T-helper 1 cell treated with Interleukin-12 subunit alpha and Interleukin-12 subunit beta and Interleukin-4 antibody, amounts not matched to agents 30 μg/mL and 1 μg/mL, for 36 hours (primary cell): ENCODE measurements around the gene PIK3C3.
"Not testable (repeated sequence)": the region's sequence is repeated elsewhere in the genome, so short reads cannot be mapped to it uniquely, and the experiment has no call there.

Experiments used
- H3K27ac Mint-ChIP-seq: one replicate; pipeline ENCODE4 v1.8.0; 2021; ENCODE audit warnings: mild to moderate bottlenecking, mixed read lengths
- H3K27me3 Mint-ChIP-seq: one replicate; pipeline ENCODE4 v1.8.0; 2021; ENCODE audit warnings: low read depth, mixed read lengths
- H3K36me3 Mint-ChIP-seq: one replicate; pipeline ENCODE4 v1.8.0; 2021; ENCODE audit warnings: low read depth, mixed read lengths
- H3K4me1 Mint-ChIP-seq: one replicate; pipeline ENCODE4 v1.8.0; 2021; ENCODE audit warnings: low read depth, mixed read lengths
- H3K4me3 Mint-ChIP-seq: one replicate; pipeline ENCODE4 v1.8.0; 2021; ENCODE audit warnings: mild to moderate bottlenecking, moderate library complexity, mixed read lengths
- H3K9me3 Mint-ChIP-seq: one replicate; pipeline ENCODE4 v1.8.0; 2021; ENCODE audit warnings: mixed read lengths

Gene PIK3C3

DNA sequence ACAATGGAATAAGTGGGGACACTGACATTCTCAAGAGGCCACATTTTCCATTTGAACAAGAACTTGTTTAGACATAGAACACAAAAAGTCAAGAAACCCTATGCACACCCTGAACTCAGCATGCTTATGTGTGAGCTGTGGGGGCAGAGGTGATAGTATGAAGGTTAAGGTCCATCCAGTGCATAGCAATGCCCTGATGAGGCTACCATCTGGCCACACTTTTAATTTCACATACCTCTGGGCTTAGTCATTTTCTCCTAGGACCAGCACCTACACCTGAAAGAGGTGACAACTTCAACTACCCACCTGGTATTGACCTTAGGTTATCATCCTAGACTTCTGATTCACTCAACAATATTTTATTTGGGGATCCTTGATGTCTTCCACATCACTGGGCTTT lies 139.8 kb downstream of the PIK3C3 start:
- H3K36me3 Mint-ChIP-seq: peaks cover 3% of the 10 kb centered on the region
- no peaks in the 10 kb centered on the region for H3K9me3 Mint-ChIP-seq
- no peak overlapping the region for H3K27ac Mint-ChIP-seq
- H3K4me3 Mint-ChIP-seq: no peak overlapping the region
- peaks cover 4% of the 10 kb centered on the region for H3K27me3 Mint-ChIP-seq
- H3K4me1 Mint-ChIP-seq: no peaks in the 10 kb centered on the region

DNA sequence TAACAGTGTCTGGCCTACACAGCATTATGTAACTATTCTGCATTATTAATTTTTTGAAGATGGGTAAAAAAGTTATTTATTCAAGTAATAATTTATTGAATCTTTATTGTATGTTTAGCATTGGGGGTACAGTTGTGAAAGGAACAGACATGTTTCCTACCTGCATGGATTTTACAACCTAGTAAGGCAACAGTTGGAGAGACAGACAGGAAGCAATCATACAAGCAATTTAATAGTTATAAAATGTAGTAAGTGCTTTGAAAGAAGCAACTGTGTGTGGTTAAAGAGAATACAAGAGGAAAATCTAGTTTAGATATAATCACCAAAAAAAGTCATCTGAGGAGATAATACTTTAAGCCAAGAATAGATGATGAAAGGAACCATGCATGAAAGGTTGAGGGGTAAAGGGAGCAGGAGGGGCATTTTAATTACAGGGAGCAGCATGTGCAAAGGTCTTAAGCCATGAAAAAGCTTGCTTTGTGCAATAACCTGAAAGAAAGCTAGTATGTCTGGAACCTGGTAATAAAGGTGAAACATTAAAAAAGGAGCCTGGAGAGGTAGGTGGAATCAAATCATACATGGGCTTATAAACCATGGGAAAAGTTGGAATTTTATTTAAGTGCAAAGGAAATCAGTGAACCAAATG lies 140.8 kb downstream of the PIK3C3 start:
- no peaks in the 10 kb centered on the region for H3K4me1 Mint-ChIP-seq
- no peaks in the 10 kb centered on the region for H3K9me3 Mint-ChIP-seq
- peaks cover 3% of the 10 kb centered on the region for H3K36me3 Mint-ChIP-seq
- no peak overlapping the region for H3K4me3 Mint-ChIP-seq
- H3K27me3 Mint-ChIP-seq: peaks cover 4% of the 10 kb centered on the region
- H3K27ac Mint-ChIP-seq: no peak overlapping the region

DNA sequence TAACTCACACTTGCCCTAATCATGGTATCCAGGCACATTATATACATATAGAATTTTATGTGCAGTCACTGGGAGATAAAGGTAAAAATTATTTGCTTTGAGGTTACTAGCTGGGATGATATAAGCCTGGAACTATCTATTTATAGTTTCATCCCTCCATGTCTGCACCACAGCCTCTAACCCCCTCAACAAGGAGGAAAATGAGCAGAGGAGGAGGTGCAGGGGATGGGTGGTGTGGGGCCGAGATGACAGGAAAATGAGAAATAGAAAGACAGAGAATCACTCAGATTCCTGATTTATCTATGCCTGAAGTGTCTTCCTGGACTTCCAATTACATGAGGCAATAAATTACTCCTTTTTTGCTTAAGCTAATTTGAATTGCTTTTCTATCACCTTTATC lies 145.2 kb downstream of the PIK3C3 start:
- H3K36me3 Mint-ChIP-seq: no peaks in the 10 kb centered on the region
- H3K4me3 Mint-ChIP-seq: no peak overlapping the region
- H3K4me1 Mint-ChIP-seq: no peaks in the 10 kb centered on the region
- H3K27ac Mint-ChIP-seq: no peak overlapping the region
- H3K27me3 Mint-ChIP-seq: peaks cover 4% of the 10 kb centered on the region
- no peaks in the 10 kb centered on the region for H3K9me3 Mint-ChIP-seq

DNA sequence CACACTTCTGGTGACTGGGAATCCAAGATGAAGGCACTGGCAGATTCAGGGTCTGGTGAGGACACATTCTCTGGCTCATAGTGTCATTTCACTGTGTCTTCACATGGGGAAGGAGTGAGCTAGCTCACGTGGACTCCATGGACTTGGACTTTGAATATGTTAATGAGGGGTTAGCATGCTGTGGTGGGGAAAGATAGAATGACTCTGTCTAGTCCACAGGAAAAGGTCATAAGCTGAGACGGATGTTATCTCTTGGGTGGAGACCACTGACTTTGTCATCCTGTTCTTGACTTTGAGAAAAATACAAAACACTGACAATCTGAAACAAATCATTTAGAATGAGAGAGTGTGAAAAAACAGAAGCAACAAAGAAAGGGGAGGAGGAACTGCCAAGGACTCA lies 145.9 kb downstream of the PIK3C3 start:
- H3K36me3 Mint-ChIP-seq: no peaks in the 10 kb centered on the region
- no peak overlapping the region for H3K27ac Mint-ChIP-seq
- H3K27me3 Mint-ChIP-seq: peaks cover 4% of the 10 kb centered on the region
- no peaks in the 10 kb centered on the region for H3K9me3 Mint-ChIP-seq
- no peak overlapping the region for H3K4me3 Mint-ChIP-seq
- H3K4me1 Mint-ChIP-seq: no peaks in the 10 kb centered on the region

DNA sequence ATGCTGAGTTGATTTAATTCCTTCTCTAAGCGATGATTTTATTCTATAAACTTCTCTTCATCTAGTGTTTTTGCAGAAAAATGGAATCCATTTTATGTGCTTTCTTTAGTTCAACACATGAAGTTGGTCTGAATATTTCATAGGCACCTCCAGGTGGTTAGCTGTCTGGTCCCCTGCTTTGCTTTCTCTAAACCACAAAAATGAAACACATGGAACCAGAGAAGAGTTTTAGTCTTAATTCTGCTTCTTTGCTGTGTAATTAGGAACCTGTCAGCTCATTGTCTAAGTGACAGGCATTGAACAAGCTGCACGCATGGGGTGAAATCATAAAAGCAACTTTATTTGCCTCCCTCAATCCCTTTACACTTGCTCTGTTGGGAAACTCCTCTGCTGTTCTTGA lies 150.4 kb downstream of the PIK3C3 start:
- no peak overlapping the region for H3K27ac Mint-ChIP-seq
- no peak overlapping the region for H3K4me3 Mint-ChIP-seq

DNA sequence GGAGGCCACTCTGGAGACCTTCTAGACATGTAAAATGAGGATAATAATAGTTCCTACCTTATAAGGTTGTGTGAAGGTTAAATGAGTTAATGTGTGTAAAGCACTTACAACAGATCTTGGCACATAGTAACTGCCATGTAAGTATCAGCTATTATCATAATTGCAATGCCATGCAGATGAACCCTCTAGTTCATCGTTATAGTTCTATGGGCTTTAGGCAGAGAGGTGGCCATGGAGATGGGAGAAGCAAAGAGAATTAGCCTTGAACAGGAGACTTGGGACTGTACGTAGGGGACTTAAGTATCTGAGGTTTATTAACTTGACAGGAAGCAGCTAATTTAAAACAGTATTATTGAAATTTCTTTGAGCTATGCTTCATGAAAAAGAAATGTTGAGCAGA lies 151.8 kb downstream of the PIK3C3 start:
- no peaks in the 10 kb centered on the region for H3K27me3 Mint-ChIP-seq
- H3K4me3 Mint-ChIP-seq: no peak overlapping the region
- H3K4me1 Mint-ChIP-seq: no peaks in the 10 kb centered on the region
- H3K9me3 Mint-ChIP-seq: no peaks in the 10 kb centered on the region
- H3K36me3 Mint-ChIP-seq: no peaks in the 10 kb centered on the region
- no peak overlapping the region for H3K27ac Mint-ChIP-seq

More for the DNA sequence above, 150.4 kb downstream of the PIK3C3 start:
- Mint-ChIP-seq H3K27me3 (no peaks in the 10 kb centered on the region), H3K4me1 (no peaks in the 10 kb centered on the region), H3K36me3 (no peaks in the 10 kb centered on the region), H3K9me3 (no peaks in the 10 kb centered on the region)

DNA sequence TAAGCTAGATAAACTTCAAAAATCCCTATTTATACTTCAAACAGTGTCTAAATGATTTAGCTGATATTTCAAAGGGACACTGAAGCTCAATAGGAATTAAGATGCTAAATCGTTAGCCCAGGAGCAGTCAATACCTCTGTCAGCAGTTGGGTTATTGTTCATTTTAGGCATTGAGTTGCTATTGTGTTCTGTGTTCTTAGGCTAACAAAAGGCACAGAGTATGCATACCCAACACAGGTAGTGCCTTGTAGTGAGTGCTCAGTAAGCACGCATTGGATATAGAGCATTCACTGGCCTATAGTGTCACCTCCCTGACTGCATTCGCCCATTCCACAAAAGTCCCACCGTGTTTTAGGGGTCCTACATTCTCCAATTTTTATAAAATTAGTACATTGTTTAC lies 152.3 kb downstream of the PIK3C3 start:
- Mint-ChIP-seq H3K27ac (no peak overlapping the region), H3K4me1 (no peaks in the 10 kb centered on the region), H3K27me3 (no peaks in the 10 kb centered on the region), H3K4me3 (no peak overlapping the region), H3K9me3 (no peaks in the 10 kb centered on the region), H3K36me3 (no peaks in the 10 kb centered on the region)

DNA sequence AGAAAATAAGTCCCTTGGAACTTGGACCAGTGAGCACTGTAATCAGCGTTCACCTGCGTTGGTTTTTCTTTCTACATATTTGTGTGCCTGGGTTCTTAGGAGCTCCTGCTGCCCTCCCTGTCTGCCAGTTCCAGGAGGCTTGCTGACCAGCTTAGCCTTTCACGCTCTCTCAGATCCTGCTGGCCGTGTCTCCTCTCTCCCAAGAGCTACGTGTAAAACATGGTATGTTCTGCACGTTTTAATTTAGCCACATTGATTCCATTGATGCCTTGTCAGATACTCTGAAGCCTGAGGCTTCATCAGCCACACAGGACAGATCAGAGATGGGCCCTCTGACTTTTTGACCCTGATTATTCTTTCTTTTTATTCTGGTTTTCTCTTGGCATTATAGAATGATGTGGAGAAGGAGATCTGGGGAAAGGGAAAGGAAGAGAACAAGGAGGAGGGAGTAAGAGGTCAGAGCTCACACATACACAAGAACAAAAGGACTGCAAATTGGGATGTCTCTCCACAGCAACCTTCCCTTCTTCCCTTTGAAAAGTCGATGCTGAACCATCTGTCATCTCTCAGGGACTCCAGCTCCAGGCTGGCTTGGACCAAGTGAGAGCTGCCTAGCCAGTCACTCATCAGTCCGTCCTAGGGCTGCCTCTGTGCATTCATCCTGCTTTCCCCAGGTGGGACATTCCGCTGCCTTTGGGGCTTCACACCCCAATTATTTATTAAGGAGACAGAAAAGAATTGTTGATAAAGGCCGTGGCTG lies 152.8 kb downstream of the PIK3C3 start:
- no peaks in the 10 kb centered on the region for H3K27me3 Mint-ChIP-seq
- H3K27ac Mint-ChIP-seq: no peak overlapping the region
- no peaks in the 10 kb centered on the region for H3K9me3 Mint-ChIP-seq
- no peaks in the 10 kb centered on the region for H3K36me3 Mint-ChIP-seq
- H3K4me1 Mint-ChIP-seq: peaks cover 1% of the 10 kb centered on the region
- H3K4me3 Mint-ChIP-seq: no peak overlapping the region

DNA sequence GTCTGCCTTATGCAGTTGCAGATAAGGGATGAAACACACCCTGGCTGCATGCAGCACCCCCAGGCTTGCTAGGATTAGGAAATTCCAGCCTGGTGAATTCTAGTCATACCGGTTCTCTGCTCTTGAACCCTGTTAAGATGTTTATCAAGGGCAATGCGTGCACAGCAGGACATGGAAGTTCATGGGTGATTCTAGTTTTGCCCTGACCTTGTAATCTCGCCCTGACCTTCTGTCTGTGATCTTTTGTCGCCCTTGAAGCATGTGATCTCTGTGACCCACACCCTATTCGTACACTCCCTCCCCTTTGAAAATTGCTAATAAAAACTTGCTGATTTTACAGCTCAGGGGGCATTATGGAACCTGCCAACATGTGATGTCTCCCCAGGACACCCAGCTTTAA lies 157.1 kb downstream of the PIK3C3 start:
- H3K4me3 Mint-ChIP-seq, H3K27ac Mint-ChIP-seq, H3K36me3 Mint-ChIP-seq, H3K27me3 Mint-ChIP-seq, H3K9me3 Mint-ChIP-seq: not testable (repeated sequence)
- peaks cover 15% of the 10 kb centered on the region for H3K4me1 Mint-ChIP-seq

DNA sequence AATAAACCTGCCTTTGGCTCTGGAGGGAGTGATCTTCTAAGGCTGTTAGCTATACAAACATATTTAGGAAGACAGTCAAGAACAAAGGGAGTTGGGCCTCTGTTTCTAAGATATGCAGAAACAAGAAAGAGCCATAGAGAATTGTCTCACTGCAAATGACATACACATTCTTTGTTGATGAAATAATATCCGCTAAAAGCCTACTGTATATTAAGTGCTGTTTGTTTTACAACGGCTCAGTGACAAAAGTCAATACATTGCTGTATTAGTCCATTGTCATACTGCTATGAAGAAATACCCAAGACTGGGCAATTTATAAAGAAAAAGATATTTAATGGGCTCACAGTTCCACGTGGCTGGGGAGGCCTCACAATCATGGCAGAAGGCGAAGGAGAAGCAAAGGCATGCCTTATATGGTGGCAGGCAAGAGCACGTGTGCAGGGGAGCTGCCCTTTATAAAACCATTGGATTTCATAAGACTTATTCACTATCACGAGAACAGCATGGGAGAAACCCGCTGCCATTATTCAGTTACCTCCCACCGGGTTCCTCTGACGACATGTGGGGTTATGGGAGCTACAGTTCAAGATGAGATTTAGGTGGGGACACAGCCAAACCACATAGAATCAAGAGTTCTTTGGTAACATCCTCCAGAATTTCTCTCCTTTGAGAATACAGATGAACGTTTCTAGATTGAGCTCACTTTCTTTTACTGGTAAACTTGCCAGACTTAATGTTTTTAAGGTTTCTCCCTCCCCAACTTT lies 157.8 kb downstream of the PIK3C3 start:
- H3K27me3 Mint-ChIP-seq: no peaks in the 10 kb centered on the region
- H3K4me3 Mint-ChIP-seq: no peak overlapping the region
- no peaks in the 10 kb centered on the region for H3K36me3 Mint-ChIP-seq
- no peaks in the 10 kb centered on the region for H3K9me3 Mint-ChIP-seq
- no peak overlapping the region for H3K27ac Mint-ChIP-seq
- H3K4me1 Mint-ChIP-seq: peaks cover 15% of the 10 kb centered on the region

DNA sequence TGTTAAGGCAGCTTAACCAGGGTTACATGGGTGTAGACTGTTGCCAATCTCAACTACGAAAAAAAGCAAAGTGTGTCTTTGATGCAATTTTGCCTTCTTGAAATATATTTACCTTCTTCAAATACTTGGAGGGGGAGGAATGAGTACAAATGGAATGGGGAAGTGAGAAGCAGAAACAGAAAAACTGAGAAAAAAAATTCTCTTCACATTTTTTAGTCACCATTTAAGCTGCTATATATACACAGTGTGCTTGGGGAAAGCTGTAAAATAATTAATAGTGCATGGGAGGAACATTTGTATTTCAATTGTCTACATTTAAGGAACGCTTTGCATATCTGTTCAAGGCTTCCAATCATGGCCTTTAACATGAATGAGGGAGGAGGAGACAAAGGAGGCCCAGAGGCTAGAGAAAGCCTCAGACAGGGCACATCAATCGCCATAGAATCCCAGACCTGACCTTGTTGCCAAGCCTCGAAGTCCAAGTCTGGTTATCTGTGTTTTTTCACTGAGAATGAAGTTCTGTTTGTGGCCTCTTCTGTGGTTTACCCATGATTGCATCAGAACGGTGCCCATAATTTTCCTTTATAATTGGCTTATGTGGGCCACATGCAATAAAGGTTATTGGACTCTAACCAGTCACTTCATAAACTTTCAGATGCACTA lies 158.6 kb downstream of the PIK3C3 start:
- H3K27me3 Mint-ChIP-seq: peaks cover 3% of the 10 kb centered on the region
- H3K9me3 Mint-ChIP-seq: no peaks in the 10 kb centered on the region
- no peak overlapping the region for H3K4me3 Mint-ChIP-seq
- no peaks in the 10 kb centered on the region for H3K36me3 Mint-ChIP-seq
- H3K4me1 Mint-ChIP-seq: peaks cover 15% of the 10 kb centered on the region
- H3K27ac Mint-ChIP-seq: no peak overlapping the region

DNA sequence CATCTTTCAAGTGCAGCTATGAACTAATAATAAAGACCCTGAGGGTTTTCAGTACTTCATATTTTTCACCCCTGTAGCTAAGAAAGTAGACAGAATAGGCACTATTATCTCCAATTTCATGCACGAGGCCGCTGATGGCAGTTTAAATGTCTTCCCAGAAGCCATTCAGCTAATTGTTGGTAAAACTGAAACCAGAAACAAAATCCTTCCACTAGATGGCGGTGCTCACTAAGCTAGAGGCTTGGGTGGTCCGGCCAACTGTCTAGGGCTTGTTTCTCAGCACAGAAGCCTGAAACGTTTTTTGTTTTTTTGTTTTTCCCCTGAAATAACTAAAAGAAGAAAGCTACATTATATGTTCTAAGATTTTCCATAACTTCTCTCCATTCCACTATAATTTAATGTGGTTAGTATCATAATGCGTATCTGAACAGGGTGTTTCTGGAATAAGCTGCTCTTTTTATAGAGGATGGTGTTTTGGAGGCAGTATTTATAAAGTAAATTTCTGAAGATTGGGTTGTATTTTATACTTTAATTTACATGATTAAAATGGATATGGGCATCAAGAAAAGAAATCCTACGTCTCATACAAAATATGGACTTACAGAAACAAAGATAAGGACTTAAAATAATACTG lies 159.4 kb downstream of the PIK3C3 start:
- Mint-ChIP-seq H3K27me3 (peaks cover 10% of the 10 kb centered on the region), H3K9me3 (no peaks in the 10 kb centered on the region), H3K4me1 (peaks cover 15% of the 10 kb centered on the region), H3K36me3 (no peaks in the 10 kb centered on the region), H3K27ac (peak overlapping the region; percentile 28), H3K4me3 (no peak overlapping the region)

DNA sequence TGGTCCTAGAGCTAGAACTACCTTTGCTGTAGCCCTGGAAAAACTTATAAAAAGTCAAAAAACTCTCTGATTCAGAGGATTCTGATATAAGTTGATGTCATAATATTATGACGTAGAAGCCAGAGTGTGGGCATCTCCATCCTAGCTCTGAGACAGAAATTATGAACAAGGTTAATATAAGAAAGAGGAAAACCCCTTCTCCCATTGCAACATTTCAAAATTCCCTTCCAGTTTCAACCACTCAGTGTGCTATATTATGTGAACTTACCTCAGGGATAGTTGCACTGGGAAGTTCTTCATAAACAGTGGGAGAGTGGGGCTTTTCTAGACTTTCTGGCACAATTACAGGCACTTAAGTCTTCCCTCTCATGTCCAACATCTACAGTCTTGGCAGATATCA lies 171.6 kb downstream of the PIK3C3 start:
- no peaks in the 10 kb centered on the region for H3K36me3 Mint-ChIP-seq
- H3K27ac Mint-ChIP-seq: no peak overlapping the region
- no peaks in the 10 kb centered on the region for H3K27me3 Mint-ChIP-seq
- no peak overlapping the region for H3K4me3 Mint-ChIP-seq
- H3K9me3 Mint-ChIP-seq: no peaks in the 10 kb centered on the region
- no peaks in the 10 kb centered on the region for H3K4me1 Mint-ChIP-seq
